HG02943 (cell line): ENCODE data around the gene PCBP3.

Experiments
- ATAC-seq: cut with Tn5 transposase; IDR thresholded peaks from one replicate; pipeline ENCODE4 v1.9.1; 2021; ENCODE audit warnings: mild to moderate bottlenecking, low read depth, moderate library complexity; ENCODE audit not compliant: unreplicated experiment

Gene PCBP3

DNA sequence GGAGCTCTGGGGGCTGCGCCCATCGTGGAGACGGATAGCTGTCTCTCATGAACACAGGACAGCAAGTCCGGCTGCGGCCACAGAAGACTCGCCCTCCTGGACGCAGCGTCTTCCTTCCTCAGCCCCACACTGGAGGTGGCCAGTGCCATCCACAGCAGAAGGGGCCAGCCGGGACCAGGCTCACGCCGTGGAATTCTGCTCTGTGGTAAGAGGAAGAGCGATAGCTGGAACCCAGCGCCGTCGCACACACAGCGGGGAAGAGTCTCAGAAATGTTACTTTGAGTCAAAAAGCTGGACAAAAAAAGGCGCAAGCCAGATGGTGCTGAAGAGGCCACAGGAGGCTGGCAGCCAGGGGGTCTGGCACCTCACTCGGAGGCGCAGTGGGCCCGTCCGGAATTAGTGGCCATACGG lies 224.2 kb downstream of the PCBP3 start:
- no peak for ATAC-seq

DNA sequence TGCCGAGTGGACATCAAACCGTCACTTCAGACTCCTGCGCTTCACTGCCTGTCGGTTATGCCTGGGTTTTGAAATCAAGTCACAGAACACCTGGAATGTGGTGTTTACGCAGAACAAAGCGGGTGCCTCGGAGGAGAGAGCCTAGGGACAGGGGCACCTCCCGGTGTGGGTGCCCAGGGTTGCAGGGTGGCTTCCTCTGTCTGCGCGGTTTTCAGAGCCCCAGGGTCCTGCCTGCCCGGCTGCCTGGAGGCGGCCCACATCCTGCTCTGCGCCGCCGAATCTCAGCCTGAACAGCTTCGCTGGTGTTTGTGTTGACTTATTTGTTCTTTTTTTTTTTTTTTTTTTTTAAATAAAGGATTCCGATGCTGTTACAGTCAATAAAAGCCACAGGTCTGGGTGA lies 224.6 kb downstream of the PCBP3 start:
- ATAC-seq: no peak

DNA sequence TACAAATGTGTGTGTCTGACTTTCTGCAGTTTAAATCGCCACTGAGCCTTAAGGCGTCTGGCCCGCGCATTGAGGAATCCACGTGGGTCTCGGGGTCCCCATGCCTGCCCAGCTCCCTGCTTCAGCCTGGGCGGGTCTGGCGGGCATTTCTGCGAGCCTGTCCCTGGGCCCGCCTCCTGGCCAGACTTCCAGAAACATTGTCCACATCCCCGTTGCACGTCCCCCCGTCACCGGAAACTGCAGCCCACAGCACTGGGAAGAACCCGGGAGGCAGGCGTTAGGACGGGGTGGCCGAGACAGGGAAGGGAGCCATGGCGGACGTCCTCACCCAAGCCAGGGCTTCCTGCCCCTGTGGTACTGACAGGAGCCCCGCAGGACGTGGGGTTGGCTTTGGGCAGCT lies 225.0 kb downstream of the PCBP3 start:
- ATAC-seq: no peak

DNA sequence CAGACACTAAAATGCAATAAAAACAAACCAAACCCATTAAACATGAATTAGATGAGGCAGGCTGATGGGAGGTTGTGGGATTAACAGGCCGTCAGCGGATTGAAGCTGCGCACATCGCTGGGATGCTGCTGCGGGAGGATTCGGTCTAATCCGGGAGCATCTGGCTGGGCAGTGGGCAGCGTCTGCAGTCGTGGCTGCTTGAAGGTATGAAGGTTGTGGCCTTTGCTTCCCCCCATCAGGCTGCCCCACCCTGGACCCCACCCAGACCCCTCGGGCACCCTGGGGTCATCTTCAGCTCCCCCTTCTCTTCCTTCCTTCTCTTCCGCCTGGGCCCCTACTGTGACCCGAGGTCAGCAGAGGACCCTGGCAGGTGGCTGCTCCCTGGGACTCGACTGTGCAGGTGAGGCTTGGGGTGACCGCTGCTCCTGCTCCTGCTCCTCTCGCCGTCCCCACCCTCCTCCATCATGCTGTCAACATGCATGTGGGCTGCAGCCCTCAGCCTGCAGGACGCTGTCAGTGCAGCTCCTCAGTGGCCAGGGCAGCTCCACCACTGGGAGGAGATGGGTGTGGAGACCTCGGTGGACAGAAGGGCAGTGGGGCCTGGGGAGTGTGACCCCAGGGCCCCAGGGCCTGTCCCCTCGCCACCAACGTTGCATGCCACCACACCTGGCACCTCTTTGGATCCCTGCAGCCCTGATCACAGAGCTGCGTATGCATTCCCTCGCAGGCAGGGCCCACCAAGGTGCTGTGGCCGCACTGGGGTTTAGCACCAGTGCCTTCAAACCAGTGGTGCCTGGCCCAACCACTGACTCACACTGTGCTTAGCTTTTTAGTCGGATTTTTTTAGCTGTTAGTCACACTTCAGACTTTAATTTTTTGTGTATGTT lies 225.8 kb downstream of the PCBP3 start:
- no peak for ATAC-seq

DNA sequence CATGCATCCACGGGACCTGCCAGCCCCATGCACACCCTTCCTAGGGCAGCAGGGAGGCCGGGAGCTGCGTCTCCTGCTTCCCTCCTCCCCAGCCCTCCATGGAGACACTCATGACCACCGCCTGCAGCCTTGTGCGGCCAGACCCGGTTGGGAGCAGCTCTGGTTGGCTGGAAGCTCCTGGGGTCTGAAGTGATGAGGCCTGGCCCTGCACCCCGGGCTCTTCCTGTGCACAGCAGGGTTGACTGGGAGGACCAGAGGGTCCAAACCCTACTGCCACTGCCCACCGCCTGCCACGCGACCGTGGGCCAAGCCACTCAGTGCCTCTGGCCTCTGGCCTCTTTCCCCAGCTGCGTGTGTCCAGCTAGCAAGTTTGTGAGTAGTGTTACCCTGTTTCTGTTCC lies 226.9 kb downstream of the PCBP3 start:
- no peak for ATAC-seq

DNA sequence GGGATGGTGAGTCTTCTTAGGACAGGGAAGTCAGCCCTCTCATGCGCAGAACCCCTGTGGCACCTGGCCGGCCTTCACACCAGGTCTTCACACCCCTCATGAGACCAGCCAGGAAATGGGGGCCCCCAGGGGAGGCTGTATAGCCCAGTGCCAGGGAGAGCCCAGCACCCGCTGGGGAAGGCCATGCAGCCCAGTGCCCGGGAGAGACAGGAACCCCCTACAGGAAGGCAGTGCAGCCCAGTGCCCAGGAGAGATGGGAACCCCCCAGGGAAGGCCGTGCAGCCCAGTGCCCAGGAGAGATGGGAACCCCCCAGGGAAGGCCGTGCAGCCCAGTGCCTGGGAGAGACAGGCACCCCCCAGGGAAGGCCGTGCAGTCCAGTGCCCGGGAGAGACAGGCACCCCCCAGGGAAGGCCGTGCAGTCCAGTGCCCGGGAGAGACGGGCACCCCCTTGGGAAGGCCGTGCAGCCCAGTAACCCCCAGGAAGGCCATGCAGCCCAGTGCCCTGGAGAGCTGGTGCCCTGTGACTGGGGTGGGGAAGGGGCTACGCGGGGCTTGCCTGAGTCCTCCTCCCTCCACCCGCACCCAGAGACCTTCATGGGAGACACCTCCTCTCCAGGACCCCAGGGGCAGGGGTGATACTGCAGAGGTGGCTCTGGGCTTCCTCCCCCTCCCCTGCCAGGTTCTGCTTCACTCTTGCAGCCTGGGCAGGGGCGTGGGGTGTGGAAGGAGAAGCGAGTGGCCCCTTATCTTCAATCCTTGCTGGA lies 227.5 kb downstream of the PCBP3 start:
- ATAC-seq: no peak

DNA sequence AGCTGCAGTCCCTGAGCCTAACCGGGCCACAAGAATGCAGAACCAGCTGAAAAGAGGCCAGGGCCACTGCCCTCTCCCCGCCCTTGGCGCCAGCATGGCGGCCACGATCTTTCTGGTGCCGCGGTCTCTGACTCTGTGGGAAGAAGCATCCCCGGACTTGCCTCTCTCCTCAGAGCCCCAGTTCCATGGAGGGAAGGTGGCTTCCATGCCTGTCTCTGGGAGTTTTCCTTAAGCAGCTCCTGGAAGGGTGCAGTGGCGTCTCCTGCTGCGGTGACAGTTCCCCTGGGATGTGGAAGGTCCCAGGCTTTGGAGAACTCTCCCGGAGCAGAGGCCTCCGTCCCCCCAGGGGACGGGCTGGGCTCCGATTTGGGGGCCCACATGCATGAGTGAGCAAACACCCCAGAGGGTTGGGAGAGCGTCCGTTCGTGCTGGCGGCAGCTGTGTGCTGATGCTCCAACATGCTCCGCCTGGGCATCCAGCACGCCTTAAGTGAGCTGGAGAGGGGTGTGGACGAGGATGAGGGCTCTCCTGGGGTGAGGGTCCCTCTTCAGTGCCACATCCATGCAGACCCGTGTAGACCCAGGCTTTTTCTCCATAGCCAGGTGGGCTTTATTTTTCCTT lies 228.2 kb downstream of the PCBP3 start:
- no peak for ATAC-seq

DNA sequence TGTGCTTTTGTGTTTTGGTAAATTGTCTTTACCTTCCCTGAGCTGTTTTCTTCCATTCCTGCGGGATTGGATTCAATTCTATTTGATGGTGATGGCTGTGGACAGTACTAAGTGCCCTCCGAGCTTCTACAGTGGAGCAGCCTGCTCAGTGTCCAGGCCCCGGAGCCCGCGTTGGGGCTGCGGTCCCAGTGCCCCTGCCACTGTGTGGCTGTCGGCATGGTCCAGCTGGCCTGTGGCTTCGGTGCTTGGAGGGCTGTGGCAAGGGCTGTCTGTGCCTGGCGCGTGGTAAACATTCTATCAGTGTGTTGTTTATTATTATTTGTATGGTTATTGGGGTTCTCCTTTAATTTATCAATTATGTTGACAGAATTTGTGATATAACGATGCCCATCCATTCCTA lies 228.9 kb downstream of the PCBP3 start:
- no peak for ATAC-seq

DNA sequence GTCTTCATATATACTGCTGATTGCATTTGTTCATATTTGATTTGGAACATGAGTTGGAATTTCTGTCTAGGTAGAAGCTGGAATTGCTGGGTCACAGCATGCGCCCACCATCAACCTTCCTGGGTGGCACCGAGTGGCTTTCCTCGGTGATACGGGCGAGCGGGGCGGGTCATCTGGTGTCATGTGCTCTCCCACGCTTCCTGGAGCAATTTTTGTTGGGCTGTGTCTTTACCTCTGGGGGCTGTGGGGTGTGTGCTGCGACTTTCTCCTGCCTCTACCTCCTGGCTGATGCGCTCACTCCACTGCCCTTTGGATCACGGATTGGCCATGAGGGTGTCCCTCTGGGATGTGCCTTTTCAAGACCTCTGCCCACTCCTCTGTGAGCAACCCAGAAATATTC lies 229.4 kb downstream of the PCBP3 start:
- ATAC-seq: no peak

DNA sequence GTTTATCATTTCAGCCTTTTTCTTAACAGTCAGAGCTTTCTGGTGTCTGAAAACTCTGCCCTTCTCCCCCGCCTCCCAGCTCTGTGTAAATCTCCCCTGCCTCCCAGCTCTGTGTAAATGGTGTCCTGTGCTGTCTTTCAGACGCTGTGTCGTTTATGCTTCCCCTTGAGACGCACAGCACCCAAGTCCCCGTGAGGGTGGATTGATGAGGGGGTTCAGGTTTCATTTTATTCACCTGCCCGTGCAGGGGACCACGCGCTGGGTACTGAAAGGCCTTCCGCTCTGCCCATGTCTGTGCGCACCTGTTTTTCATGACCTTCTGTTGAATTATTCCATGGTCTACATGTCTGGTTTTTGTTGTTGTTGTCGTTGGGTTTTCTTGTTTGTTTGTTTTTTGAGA lies 229.9 kb downstream of the PCBP3 start:
- ATAC-seq: no peak

DNA sequence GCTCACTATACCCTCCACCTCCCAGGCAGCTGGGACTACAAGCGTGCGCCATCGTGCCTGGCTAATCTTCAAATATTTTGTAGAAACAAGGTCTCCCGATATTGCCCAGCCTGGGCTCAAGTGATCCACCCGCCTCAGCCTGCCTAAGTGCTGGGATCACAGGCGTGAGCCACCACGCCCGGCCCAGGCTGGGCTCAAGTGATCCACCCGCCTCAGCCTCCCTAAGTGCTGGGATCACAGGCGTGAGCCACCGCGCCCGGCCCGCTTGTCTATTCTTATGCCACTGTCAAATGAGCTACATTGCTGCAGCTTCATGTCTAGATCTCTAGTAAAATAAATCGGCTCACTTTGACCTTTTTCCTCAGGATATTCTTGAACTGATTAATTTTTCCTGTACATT lies 230.3 kb downstream of the PCBP3 start:
- no peak for ATAC-seq

DNA sequence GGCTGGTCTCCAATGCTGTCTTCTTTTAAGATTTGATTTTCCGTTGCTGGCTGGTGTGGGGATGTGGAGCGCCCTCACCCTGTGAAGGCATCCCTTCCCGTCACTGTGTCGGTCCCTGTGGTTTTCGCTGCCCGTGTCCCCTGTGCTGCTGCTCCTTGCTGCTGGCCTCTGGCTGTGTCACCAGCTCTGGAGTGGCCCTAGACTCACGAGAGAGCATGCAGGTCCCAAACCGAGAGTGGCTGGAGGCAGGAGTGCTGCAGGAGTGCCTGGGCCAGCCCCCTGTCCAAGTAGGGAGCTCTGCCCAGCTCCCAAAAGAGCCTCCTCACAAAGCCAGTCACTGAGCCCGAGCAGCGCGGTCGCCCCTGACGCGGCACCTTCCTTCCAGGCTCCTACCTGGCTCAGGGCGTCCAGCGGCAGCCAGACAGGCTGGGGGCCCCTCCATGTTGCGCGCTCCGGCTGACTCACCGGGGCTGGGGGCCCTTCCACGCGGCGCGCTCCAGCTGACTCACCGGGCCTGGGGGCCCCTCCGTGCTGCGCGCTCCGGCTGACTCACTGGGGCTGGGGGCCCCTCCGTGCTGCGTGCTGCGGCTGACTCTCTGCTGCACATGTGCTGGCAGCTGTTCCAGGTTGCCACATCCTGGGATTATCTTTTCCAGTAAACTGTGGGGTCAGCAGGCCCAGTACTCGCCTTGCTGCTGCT lies 231.3 kb downstream of the PCBP3 start:
- no peak for ATAC-seq

DNA sequence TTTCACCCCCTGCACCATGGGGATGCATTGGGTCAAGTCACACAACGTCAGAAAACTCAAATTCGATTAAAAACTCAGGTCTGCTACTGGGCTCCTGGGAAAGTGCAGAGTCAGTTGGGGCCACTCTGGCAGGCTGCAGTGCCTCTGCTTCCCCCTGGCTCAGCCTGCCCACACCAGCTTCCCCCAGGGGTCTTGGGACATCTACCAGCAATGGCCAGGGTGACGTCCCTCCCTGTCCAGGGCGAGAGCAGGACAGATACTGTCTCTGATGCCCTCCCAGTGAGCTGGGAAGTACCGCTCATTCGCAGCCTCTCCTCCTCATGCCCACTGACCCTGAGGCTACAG lies 231.9 kb downstream of the PCBP3 start:
- ATAC-seq: no peak

DNA sequence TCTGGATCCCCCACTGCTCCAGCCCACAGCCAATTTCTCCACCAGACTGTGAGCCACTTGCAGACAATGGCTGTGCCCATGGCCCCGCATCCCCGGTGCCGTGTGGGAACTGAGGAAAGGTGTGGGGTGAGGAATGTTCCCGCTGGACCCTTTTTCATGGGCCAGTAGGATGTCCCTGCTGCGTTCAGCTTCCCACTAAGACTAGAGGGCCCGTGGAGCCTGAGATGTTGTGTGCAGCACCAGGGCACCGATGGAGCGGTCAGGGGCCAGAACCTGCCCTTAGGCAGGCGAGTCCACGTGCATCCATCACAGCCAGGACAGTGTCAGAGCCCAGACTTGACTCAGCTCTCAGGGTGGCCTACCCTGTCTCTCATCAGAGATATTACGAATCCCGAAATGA lies 232.4 kb downstream of the PCBP3 start:
- no peak for ATAC-seq

DNA sequence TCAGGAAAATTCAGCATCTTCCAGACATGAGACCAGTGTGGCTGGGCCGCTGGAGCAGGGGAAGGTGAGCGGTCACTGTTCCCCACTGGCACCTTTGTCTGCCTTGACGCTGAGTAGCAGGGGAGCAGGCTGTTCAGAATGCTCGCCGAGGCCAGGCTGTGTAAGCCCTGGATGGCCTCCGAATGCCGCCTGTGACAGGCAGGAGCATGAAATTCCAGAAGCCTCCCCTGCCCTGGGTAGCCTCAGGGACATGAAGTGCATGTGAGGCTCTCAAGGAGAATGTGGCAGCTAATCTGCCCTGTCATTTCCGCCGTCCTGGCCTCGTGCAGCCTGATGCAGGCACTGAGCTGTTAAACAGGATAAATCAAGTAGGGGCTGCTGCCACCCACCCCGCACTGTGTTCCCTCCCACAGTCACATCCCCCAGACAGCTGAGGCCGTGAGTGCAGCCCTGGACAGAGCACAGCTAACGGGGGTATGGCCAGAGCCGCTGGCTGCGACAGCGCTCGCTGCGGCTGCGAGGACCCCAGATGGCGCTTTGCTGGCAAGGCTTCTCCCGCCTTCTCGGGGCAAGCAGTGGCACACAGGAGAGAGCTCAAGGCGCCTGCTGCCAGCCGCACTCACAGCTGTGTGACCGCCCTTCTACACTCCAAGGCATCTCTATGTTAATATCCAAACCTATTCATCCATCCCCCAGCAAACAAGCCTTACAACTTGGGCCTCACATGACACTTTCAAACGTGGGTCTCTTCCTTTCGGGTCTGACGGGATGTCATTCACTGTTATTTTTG lies 233.1 kb downstream of the PCBP3 start:
- no peak for ATAC-seq

DNA sequence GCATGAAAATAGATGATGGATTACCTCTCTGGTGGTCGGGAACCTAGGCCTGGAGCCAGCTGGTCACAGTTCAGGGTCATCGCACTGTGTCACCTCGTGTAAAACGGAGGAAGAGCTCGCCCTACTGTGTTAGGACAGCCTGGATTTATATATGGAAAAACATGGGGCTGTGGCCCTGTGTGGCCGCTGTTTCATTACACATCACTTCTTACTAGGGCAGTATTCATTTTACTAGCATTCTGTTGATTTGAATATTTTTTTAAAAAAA lies 233.6 kb downstream of the PCBP3 start:
- ATAC-seq: no peak

DNA sequence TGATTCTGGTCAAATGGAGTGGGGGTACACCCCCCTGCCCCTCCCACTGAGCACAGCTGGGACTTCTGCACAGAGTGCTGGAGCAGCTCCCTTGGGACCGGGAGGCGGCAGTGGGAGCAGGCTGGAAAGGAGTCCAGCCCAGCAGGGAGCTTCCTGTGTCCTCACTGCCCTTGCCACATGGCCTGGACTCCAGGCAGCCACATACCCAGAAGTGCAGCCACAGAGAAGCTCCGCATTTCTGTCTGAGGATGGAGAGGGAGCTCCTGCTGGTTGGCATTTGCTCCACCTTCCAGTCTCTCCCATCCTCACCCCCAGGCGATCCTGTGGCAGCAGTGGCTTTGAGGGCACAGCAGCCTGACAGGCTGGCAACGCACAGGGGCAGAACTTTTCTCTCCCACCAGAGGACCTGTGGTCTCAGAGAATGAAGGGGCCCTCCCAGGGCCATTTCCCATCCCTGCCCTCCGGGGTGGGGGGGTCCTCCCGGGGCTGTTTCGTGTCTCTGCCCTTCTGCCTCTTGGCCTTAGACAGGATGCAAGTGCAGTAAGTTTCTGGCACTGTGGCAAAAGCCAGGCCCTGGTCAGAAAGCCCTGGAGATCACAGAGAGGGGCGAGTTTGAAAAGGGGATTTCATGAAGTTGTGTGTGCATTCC lies 234.4 kb downstream of the PCBP3 start:
- no peak for ATAC-seq

DNA sequence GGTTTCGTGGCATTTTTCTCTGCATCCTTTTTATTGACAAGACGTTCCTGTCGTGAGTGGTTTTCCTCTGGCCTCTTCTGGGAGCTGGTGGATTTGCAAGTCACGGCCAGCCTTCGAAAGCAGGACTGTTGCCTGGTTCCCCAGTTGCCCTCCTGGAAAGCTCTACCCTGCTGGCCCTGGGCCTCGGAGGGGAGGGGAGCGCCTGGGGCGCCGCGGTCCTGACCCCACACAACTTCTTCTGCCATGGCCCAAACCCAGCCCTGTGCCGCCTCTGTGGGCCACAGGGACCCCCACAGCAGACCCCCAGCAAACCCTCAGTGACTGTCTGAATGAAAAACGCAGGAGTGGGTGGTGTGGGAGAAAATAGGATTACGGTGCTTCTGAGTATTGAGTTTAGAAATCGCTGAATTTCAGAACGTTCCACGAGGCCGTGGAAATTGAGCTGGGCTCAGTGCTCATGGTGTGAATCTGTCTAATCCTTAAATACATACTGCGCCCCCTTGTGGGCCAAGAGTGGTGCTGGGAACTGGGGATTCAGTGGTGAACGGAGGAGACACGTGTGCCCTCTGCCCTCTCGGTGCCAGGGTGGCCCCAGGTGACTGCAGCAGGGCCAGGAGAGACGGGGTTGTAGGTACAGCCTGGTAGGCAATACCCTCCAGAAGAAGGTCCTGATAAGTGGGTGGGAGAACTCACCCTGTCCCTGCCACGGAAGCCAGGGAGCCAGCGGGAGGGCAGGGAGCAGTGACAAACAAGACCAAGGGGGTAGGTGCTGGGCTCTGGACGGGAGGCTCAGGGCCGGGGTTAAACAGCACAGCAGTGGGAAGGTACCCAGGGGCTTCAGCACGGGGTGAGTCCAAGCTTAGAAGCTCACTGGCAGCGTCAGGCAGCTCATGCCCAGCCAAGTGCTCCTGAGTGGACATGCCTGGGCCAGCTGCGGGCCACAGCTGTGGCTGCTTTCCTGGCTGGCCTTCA lies 236.9 kb downstream of the PCBP3 start:
- no peak for ATAC-seq

DNA sequence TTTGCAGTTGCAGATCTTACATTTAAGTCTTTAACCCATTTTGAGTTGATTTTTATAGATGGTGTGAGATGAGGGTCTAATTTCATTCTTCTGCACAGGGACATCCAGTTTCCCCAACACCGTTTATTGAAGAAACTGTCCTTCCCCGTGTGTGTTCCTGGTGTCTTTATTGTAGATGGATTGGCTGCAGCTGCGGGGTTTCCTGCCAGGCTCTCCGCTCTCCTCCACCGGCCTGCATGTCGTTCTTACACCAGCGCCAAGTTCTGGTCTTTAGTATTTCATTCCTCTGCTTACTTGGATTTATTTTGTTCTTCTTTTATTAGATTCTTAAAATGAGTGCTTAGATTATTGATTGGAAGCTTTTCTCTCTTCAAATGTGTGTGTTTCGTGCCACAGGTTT lies 239.1 kb downstream of the PCBP3 start:
- no peak for ATAC-seq
